Bronchial epithelial cell (primary cell): Measurements from ENCODE around the gene TMTC2. TPM values are rescaled to one million over a fixed set of nuclear protein-coding genes. Genes with fewer than 3 reads are reported as not detected.

ENCODE experiments used
- DNase-seq: peaks from one replicate; pipeline ENCODE4 v3.0.0-alpha.2; 2010; ENCODE audit warnings: low read depth
- FAIRE-seq: peaks from 2 replicates; lab custom pipeline; 2011; peaks lifted over from hg19 to GRCh38; lab: Jason Lieb, UNC
- H3K27me3 ChIP-seq: 2 replicates; pipeline ENCODE4 v1.5.1; 2011; ENCODE audit warnings: low read length; ENCODE audit not compliant: control insufficient read depth, insufficient read depth
- H3K36me3 ChIP-seq: 2 replicates; pipeline ENCODE4 v1.5.1; 2011; ENCODE audit warnings: low read length; ENCODE audit not compliant: control insufficient read depth, insufficient read depth
- H3K4me3 ChIP-seq: 2 replicates; pipeline ENCODE4 v1.5.1; 2011; ENCODE audit warnings: mild to moderate bottlenecking, low read depth, low read length, control low read depth
- total RNA-seq: library from RNA; depleted of rRNA; stranded (reverse); fragments of >200 nt; gene quantifications from 2 replicates; pipeline ENCODE4 v1.2.1, GENCODE V29; 2014
- TF ChIP-seq, protein P1 (sequence below): IDR thresholded peaks from 2 replicates; pipeline ENCODE4 v1.5.1; 2011; ENCODE audit warnings: mild to moderate bottlenecking, moderate library complexity, low read length, control low read depth, inconsistent platforms; ENCODE audit not compliant: insufficient read depth, severe bottlenecking

Gene TMTC2
- total RNA-seq, 1 donor from 2014 or later, result 10.5 TPM

- Histone ChIP-seq H3K4me3 (no peak overlapping the region), H3K36me3 (no peaks in the 10 kb centered on the region), H3K27me3 (no peaks in the 10 kb centered on the region)
- FAIRE-seq (no peak), DNase-seq (no peak)
- TF ChIP-seq, protein P1, sequence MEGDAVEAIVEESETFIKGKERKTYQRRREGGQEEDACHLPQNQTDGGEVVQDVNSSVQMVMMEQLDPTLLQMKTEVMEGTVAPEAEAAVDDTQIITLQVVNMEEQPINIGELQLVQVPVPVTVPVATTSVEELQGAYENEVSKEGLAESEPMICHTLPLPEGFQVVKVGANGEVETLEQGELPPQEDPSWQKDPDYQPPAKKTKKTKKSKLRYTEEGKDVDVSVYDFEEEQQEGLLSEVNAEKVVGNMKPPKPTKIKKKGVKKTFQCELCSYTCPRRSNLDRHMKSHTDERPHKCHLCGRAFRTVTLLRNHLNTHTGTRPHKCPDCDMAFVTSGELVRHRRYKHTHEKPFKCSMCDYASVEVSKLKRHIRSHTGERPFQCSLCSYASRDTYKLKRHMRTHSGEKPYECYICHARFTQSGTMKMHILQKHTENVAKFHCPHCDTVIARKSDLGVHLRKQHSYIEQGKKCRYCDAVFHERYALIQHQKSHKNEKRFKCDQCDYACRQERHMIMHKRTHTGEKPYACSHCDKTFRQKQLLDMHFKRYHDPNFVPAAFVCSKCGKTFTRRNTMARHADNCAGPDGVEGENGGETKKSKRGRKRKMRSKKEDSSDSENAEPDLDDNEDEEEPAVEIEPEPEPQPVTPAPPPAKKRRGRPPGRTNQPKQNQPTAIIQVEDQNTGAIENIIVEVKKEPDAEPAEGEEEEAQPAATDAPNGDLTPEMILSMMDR, result no peak
Observed at GRCh38 chr12:83027021-83027723, 340.5 kb downstream of the TMTC2 start.

- H3K36me3 ChIP-seq, result no peaks in the 10 kb centered on the region
- H3K4me3 ChIP-seq, result no peak overlapping the region
- no peak for FAIRE-seq
- DNase-seq, result no peak
- TF ChIP-seq, protein P1, result no peak
- H3K27me3 ChIP-seq, result no peaks in the 10 kb centered on the region
Observed at GRCh38 chr12:83031196-83031595, 344.5 kb downstream of the TMTC2 start.

- TF ChIP-seq, protein P1, result no peak
- Histone ChIP-seq H3K27me3 (no peaks in the 10 kb centered on the region), H3K36me3 (no peaks in the 10 kb centered on the region), H3K4me3 (no peak overlapping the region)
- no peak for DNase-seq
- FAIRE-seq, result no peak
Observed at GRCh38 chr12:83036847-83037246, 350.1 kb downstream of the TMTC2 start.

GRCh38 chr12:83039413-83039812 lies 352.7 kb downstream of the TMTC2 start:
- no peak for DNase-seq
- TF ChIP-seq, protein P1, result no peak
- Histone ChIP-seq H3K4me3 (no peak overlapping the region), H3K36me3 (no peaks in the 10 kb centered on the region), H3K27me3 (no peaks in the 10 kb centered on the region)
- FAIRE-seq, result no peak

- no peaks in the 10 kb centered on the region for H3K27me3 ChIP-seq
- no peak overlapping the region for H3K4me3 ChIP-seq
- TF ChIP-seq, protein P1, result no peak
- no peaks in the 10 kb centered on the region for H3K36me3 ChIP-seq
- no peak for DNase-seq
- FAIRE-seq, result no peak
Observed at GRCh38 chr12:83040339-83040738, 353.6 kb downstream of the TMTC2 start.

GRCh38 chr12:83040991-83041390 lies 354.3 kb downstream of the TMTC2 start:
- FAIRE-seq (no peak), DNase-seq (no peak)
- no peak overlapping the region for H3K4me3 ChIP-seq
- TF ChIP-seq, protein P1, result no peak
- no peaks in the 10 kb centered on the region for H3K27me3 ChIP-seq
- H3K36me3 ChIP-seq, result no peaks in the 10 kb centered on the region
